RWPE1 (cell line): ENCODE measurements around the gene AUTS2.

Experiments
- CTCF ChIA-PET: fragments of 350-600 bp; sonication (Branson Sonifier 250); formaldehyde crosslinking; extraction: SDS; loops from one replicate; lab custom pipeline; 2021; lab: Yijun Ruan, JAX
- POLR2A ChIA-PET: fragments of 400-600 bp; formaldehyde crosslinking; extraction: SDS; loops from one replicate; lab custom pipeline; 2020; ENCODE audit warnings: antibody characterized with exemption; ENCODE audit not compliant: low non-redundant PET; lab: Yijun Ruan, JAX
- DNase-seq: peaks from one replicate; pipeline ENCODE4 v3.0.0; 2012; ENCODE audit warnings: low spot score
- H3K27ac ChIP-seq: fragments of 450-650 bp; 2 replicates; pipeline ENCODE4 v1.5.1; 2017
- CTCF ChIP-seq: fragments of 450-650 bp; conservative IDR thresholded peaks from 2 replicates; pipeline ENCODE4 v1.5.1; 2017; ENCODE audit warnings: low read depth, mild to moderate bottlenecking

Gene AUTS2

GRCh38 chr7:70556761-70557160 lies 958.5 kb downstream of the AUTS2 start:
- H3K27ac ChIP-seq: no peak overlapping the region
- POLR2A ChIA-PET: interaction anchor here (0.6 kb wide), 1 partner anchor 22 kb away, joined by 5 read pairs; no protein-coding TSS in a partner anchor
- TF ChIP-seq CTCF: no peak
- CTCF ChIA-PET: no interaction called here
- DNase-seq: no peak

GRCh38 chr7:70557338-70557737 lies 959.1 kb downstream of the AUTS2 start:
- no peak for TF ChIP-seq CTCF
- ChIA-PET CTCF (no interaction called here), POLR2A (no interaction called here)
- no peak for DNase-seq
- no peak overlapping the region for H3K27ac ChIP-seq

GRCh38 chr7:70559815-70560214 lies 961.5 kb downstream of the AUTS2 start:
- no peak for DNase-seq
- H3K27ac ChIP-seq: no peak overlapping the region
- ChIA-PET CTCF (no interaction called here), POLR2A (no interaction called here)
- TF ChIP-seq CTCF: no peak

- TF ChIP-seq CTCF: no peak
- DNase-seq: no peak
- no peak overlapping the region for H3K27ac ChIP-seq
- ChIA-PET CTCF (no interaction called here), POLR2A (no interaction called here)
Measured at GRCh38 chr7:70563960-70564359, 965.7 kb downstream of the AUTS2 start.

GRCh38 chr7:70565721-70566370 lies 967.6 kb downstream of the AUTS2 start:
- ChIA-PET CTCF (no interaction called here), POLR2A (no interaction called here)
- TF ChIP-seq CTCF: no peak
- no peak for DNase-seq
- no peak overlapping the region for H3K27ac ChIP-seq

- no peak overlapping the region for H3K27ac ChIP-seq
- POLR2A ChIA-PET: no interaction called here
- DNase-seq: no peak
- no peak for TF ChIP-seq CTCF
- CTCF ChIA-PET: no interaction called here
Measured at GRCh38 chr7:70566671-70567070, 968.4 kb downstream of the AUTS2 start.
